IMR-90 (cell line): ENCODE results near the gene KIF3B. TPM values are rescaled to one million over a fixed set of nuclear protein-coding genes. Genes with fewer than 3 reads are reported as not detected.

ENCODE experiments used
- ATAC-seq: fragments of 200-7000 bp; cut with Tn5 transposase; 2 replicates; pipeline ENCODE4 v1.9.1; 2020; ENCODE audit warnings: low read depth, mild to moderate bottlenecking, moderate library complexity
- BruUV-seq: library from RNA; stranded (reverse); fragments of 400-500 nt; replicated peaks from 2 replicates; lab custom pipeline; 2021; lab: Mats Ljungman, UMichigan
- CTCF ChIA-PET: fragments of 300-600 bp; formaldehyde crosslinking; extraction: SDS; loops from one replicate; lab custom pipeline; 2021; ENCODE audit warnings: antibody characterized with exemption; lab: Yijun Ruan, JAX
- POLR2A ChIA-PET: fragments of 300-600 bp; sonication (Branson Sonifier 250); formaldehyde crosslinking; loops from one replicate; lab custom pipeline; 2022; ENCODE audit warnings: antibody characterized with exemption; ENCODE audit not compliant: unreplicated experiment; lab: Charles Lee
- DNase-seq: peaks from one replicate; pipeline ENCODE4 v3.0.0; 2013
- H2AFZ ChIP-seq: replicated peaks from 2 replicates; pipeline ENCODE3; 2013; ENCODE audit warnings: low read length, mild to moderate bottlenecking; ENCODE audit not compliant: poor library complexity
- H2AK5ac ChIP-seq: 2 replicates; pipeline ENCODE4 v1.6.1; 2013; ENCODE audit warnings: low read depth, low read length, inconsistent platforms
- H2AK9ac ChIP-seq: replicated peaks from 2 replicates; pipeline ENCODE3; 2013; ENCODE audit warnings: mild to moderate bottlenecking, low read depth, low read length, moderate library complexity; ENCODE audit not compliant: poor library complexity
- H2BK120ac ChIP-seq: 2 replicates; pipeline ENCODE4 v1.6.1; 2013; ENCODE audit warnings: low read depth, low read length, inconsistent platforms
- H2BK15ac ChIP-seq: 3 replicates; pipeline ENCODE4 v1.6.1; 2013; ENCODE audit warnings: low read depth, low read length, inconsistent platforms
- H2BK20ac ChIP-seq: 2 replicates; pipeline ENCODE4 v1.6.1; 2013; ENCODE audit warnings: low read depth, mild to moderate bottlenecking, inconsistent platforms, low read length, moderate library complexity
- H2BK5ac ChIP-seq: 2 replicates; pipeline ENCODE4 v1.6.1; 2013; ENCODE audit warnings: mild to moderate bottlenecking, low read depth, low read length, inconsistent platforms; ENCODE audit not compliant: poor library complexity, severe bottlenecking
- H3K14ac ChIP-seq: replicated peaks from 2 replicates; pipeline ENCODE4 v1.6.1; 2013; ENCODE audit warnings: low read depth, low read length, inconsistent platforms
- H3K18ac ChIP-seq: 2 replicates; pipeline ENCODE4 v1.6.1; 2013; ENCODE audit warnings: low read depth, low read length, control low read depth
- H3K23ac ChIP-seq: 2 replicates; pipeline ENCODE4 v1.6.1; 2013; ENCODE audit warnings: low read depth, low read length, inconsistent platforms
- H3K27ac ChIP-seq: 2 replicates; pipeline ENCODE4 v1.5.1; 2013; ENCODE audit warnings: mild to moderate bottlenecking, control low read depth, low read length; ENCODE audit not compliant: insufficient read depth
- H3K27me3 ChIP-seq: 2 replicates; pipeline ENCODE4 v1.6.1; 2013; ENCODE audit warnings: low read length; ENCODE audit not compliant: control insufficient read depth, insufficient read depth
- H3K36me3 ChIP-seq: 2 replicates; pipeline ENCODE4 v1.6.1; 2013; ENCODE audit warnings: low read length, mixed read lengths; ENCODE audit not compliant: control insufficient read depth, insufficient read depth
- H3K4ac ChIP-seq: 2 replicates; pipeline ENCODE4 v1.6.1; 2013; ENCODE audit warnings: low read depth, low read length, inconsistent platforms
- H3K4me1 ChIP-seq: 2 replicates; pipeline ENCODE4 v1.6.1; 2013; ENCODE audit warnings: low read length, mixed read lengths; ENCODE audit not compliant: control insufficient read depth, insufficient read depth
- H3K4me2 ChIP-seq: 2 replicates; pipeline ENCODE4 v1.6.1; 2013; ENCODE audit warnings: low read depth, mild to moderate bottlenecking, control low read depth, low read length, moderate library complexity
- H3K4me3 ChIP-seq: 2 replicates; pipeline ENCODE4 v1.5.1; 2013; ENCODE audit warnings: low read depth, mild to moderate bottlenecking, control low read depth, low read length, moderate library complexity; ENCODE audit not compliant: insufficient read depth
- H3K56ac ChIP-seq: 2 replicates; pipeline ENCODE4 v1.6.1; 2013; ENCODE audit warnings: low read length, inconsistent platforms; ENCODE audit not compliant: insufficient read depth; ENCODE audit errors: extremely low read depth
- H3K79me1 ChIP-seq, 2 experiments: 2 replicates each; pipeline ENCODE4 v1.6.1; 2013; ENCODE audit warnings: low read length in 2 of 2, inconsistent platforms in 1 of 2, low read depth in 1 of 2
- H3K9ac ChIP-seq: 2 replicates; pipeline ENCODE4 v1.6.1; 2013; ENCODE audit warnings: low read depth, low read length, control low read depth
- H3K9me1 ChIP-seq: 2 replicates; pipeline ENCODE4 v1.6.1; 2013; ENCODE audit warnings: low read length, inconsistent platforms; ENCODE audit not compliant: insufficient read depth
- H3K9me3 ChIP-seq: 2 replicates; pipeline ENCODE4 v1.6.1; 2013; ENCODE audit warnings: low read length; ENCODE audit not compliant: control insufficient read depth, insufficient read depth
- H4K20me1 ChIP-seq: 2 replicates; pipeline ENCODE4 v1.6.1; 2013; ENCODE audit warnings: low read length, inconsistent platforms; ENCODE audit not compliant: insufficient read depth
- H4K5ac ChIP-seq: 2 replicates; pipeline ENCODE4 v1.6.1; 2013; ENCODE audit warnings: mild to moderate bottlenecking, low read depth, low read length, control low read depth
- H4K8ac ChIP-seq, 2 experiments: 2 replicates each; pipeline ENCODE4 v1.6.1; 2013; ENCODE audit warnings: low read depth in 2 of 2, low read length in 2 of 2, control low read depth in 1 of 2, inconsistent platforms in 1 of 2
- H4K91ac ChIP-seq: 2 replicates; pipeline ENCODE4 v1.6.1; 2013; ENCODE audit warnings: low read depth, low read length, inconsistent platforms; ENCODE audit not compliant: insufficient read depth
- BHLHE40 ChIP-seq: fragments of 150-350 bp; IDR thresholded peaks from 2 replicates; pipeline ENCODE4 v1.6.1; 2016; ENCODE audit warnings: mild to moderate bottlenecking, low read depth, low read length
- CEBPB ChIP-seq: IDR thresholded peaks from 2 replicates; pipeline ENCODE4 v1.6.1; 2012; ENCODE audit warnings: low read depth, low read length, improper control_type of control experiment
- CHD1 ChIP-seq: IDR thresholded peaks from 2 replicates; pipeline ENCODE4 v1.6.1; 2012; ENCODE audit warnings: low read depth, low read length, improper control_type of control experiment
- CTCF ChIP-seq: conservative IDR thresholded peaks from 2 replicates; pipeline ENCODE4 v1.5.1; 2012; ENCODE audit warnings: mild to moderate bottlenecking, low read depth, low read length, improper control_type of control experiment
- ELK1 ChIP-seq: fragments of 150-350 bp; IDR thresholded peaks from 2 replicates; pipeline ENCODE4 v1.6.1; 2016; ENCODE audit warnings: low read depth, mild to moderate bottlenecking, low read length, moderate library complexity, borderline replicate concordance
- FOS ChIP-seq: fragments of 150-350 bp; IDR thresholded peaks from 2 replicates; pipeline ENCODE4 v1.6.1; 2016; ENCODE audit warnings: low read depth, low read length
- MAFK ChIP-seq: IDR thresholded peaks from 2 replicates; pipeline ENCODE4 v1.6.1; 2012; ENCODE audit warnings: low read depth, low read length, improper control_type of control experiment
- MAZ ChIP-seq: IDR thresholded peaks from 2 replicates; pipeline ENCODE4 v1.6.1; 2012; ENCODE audit warnings: low read depth, mild to moderate bottlenecking, low read length, improper control_type of control experiment, moderate library complexity, borderline replicate concordance
- MXI1 ChIP-seq: IDR thresholded peaks from 2 replicates; pipeline ENCODE4 v1.6.1; 2012; ENCODE audit warnings: low read depth, mild to moderate bottlenecking, low read length, moderate library complexity, borderline replicate concordance
- NFE2L2 ChIP-seq: fragments of 150-350 bp; IDR thresholded peaks from 2 replicates; pipeline ENCODE4 v1.6.1; 2016; ENCODE audit warnings: low read depth, mild to moderate bottlenecking, low read length
- POLR2A ChIP-seq: IDR thresholded peaks from 2 replicates; pipeline ENCODE4 v1.6.1; 2012; ENCODE audit warnings: mild to moderate bottlenecking, low read depth, low read length
- RAD21 ChIP-seq: IDR thresholded peaks from 2 replicates; pipeline ENCODE4 v1.6.1; 2012; ENCODE audit warnings: low read length, improper control_type of control experiment
- RCOR1 ChIP-seq: IDR thresholded peaks from 2 replicates; pipeline ENCODE4 v1.6.1; 2012; ENCODE audit warnings: mild to moderate bottlenecking, low read length, improper control_type of control experiment; ENCODE audit not compliant: insufficient replicate concordance
- RFX5 ChIP-seq: IDR thresholded peaks from 2 replicates; pipeline ENCODE4 v1.8.0; 2012; ENCODE audit warnings: low read depth, mild to moderate bottlenecking, low read length, moderate library complexity
- SMC3 ChIP-seq: fragments of 150-350 bp; IDR thresholded peaks from 2 replicates; pipeline ENCODE4 v1.6.1; 2016; ENCODE audit warnings: low read depth, mild to moderate bottlenecking, antibody characterized with exemption, low read length, moderate library complexity
- USF2 ChIP-seq: fragments of 150-350 bp; IDR thresholded peaks from 2 replicates; pipeline ENCODE4 v1.6.1; 2017; ENCODE audit warnings: mild to moderate bottlenecking, antibody characterized with exemption, low read length, low read depth
- WGBS, 2 experiments: methylation state at CpG; one replicate each; pipeline versions ENCODE4 v1.1.5 to v1.1.7; 2013; ENCODE audit warnings: missing lambda C conversion rate in 2 of 2; ENCODE audit not compliant: insufficient read length in 1 of 2; ENCODE audit errors: extremely low coverage in 2 of 2; 5-methylcytosine and 5-hydroxymethylcytosine counted together
- dilution Hi-C: fragments of 300-500 bp; cut with HindIII; formaldehyde crosslinking; loops from one replicate; pipeline ENCODE4 v1.14.3; 2018; ENCODE audit warnings: low sequenced_read_pairs; ENCODE audit not compliant: unreplicated experiment
- in situ Hi-C: fragments of 300-500 bp; cut with MboI; formaldehyde crosslinking; loops from 3 replicates; pipeline ENCODE4 v1.14.3; 2019; ENCODE audit warnings: low sequenced_read_pairs, inconsistent platforms, mixed read lengths
- intact Hi-C: fragments of 100-400 bp; cut with micrococcal nuclease; formaldehyde crosslinking; loops from 2 replicates; pipeline ENCODE4 v1.10.0; 2022
- polyA plus RNA-seq, 3 experiments: library from polyadenylated mRNA; depleted of rRNA; stranded (reverse); fragments of >200 nt; gene quantifications; 2 replicates each; pipeline ENCODE4 v1.2.3, GENCODE V29; 2012; ENCODE audit warnings: low replicate concordance in 1 of 3
- total RNA-seq: library from RNA; depleted of rRNA; stranded (reverse); fragments of >200 nt; gene quantifications from 2 replicates; pipeline ENCODE4 v1.2.3, GENCODE V29; 2012

KIF3B gene
- total and polyA plus RNA-seq, 2 of the 4 experiments (the other 2 are of a cell fraction) = 17.1 to 28.1 TPM

GRCh38 chr20:32285621-32286371 is 8.3 kb downstream of the KIF3B start:
- no peak overlapping the region for H3K9ac ChIP-seq
- peaks cover 13% of the 10 kb centered on the region for H3K9me1 ChIP-seq
- H4K5ac ChIP-seq = no peak overlapping the region
- no peak overlapping the region for H3K23ac ChIP-seq
- no peaks in the 10 kb centered on the region; the same call in 1 of the 2 replicates for H3K4me1 ChIP-seq
- dilution Hi-C loops = no loop called here
- H3K56ac ChIP-seq = no peak overlapping the region
- DNase-seq (peak; percentile 10), ATAC-seq (no peak)
- H3K14ac ChIP-seq = no peak overlapping the region
- no peak overlapping the region for H2BK120ac ChIP-seq
- no peak overlapping the region for H3K4me3 ChIP-seq
- H3K18ac ChIP-seq = no peak overlapping the region
- no peak overlapping the region for H2AFZ ChIP-seq
- H3K27ac ChIP-seq = no peak overlapping the region
- H3K36me3 ChIP-seq = peaks cover 2% of the 10 kb centered on the region; the same call in 1 of the 2 replicates
- H3K4me2 ChIP-seq = no peak overlapping the region
- in situ Hi-C loops = no loop called here
- TF ChIP-seq MXI1 = no peak
- TF ChIP-seq CEBPB = no peak
- no peak for TF ChIP-seq POLR2A
- TF ChIP-seq SMC3 = no peak
- TF ChIP-seq MAZ = no peak
- no peak for TF ChIP-seq RAD21
- no peak for TF ChIP-seq USF2
- no peak for TF ChIP-seq RCOR1
- no peak for TF ChIP-seq RFX5
- TF ChIP-seq BHLHE40 = no peak
- TF ChIP-seq NFE2L2 = no peak
- no peak for TF ChIP-seq MAFK
- no peak for TF ChIP-seq CTCF
- no peak for TF ChIP-seq FOS
- no peak for TF ChIP-seq CHD1
- no peak for TF ChIP-seq ELK1
- H3K4ac ChIP-seq = no peak overlapping the region
- peaks cover 44 to 64% of the 10 kb centered on the region in 2 experiments for H3K79me1 ChIP-seq
- no CpG with 5 or more reads among the region's 4 CpGs for WGBS, 2 experiments
- H2AK9ac ChIP-seq = no peak overlapping the region
- no peak overlapping the region for H4K91ac ChIP-seq
- BruUV-seq = no TSS peak
- no peak overlapping the region for H2BK20ac ChIP-seq
- H4K8ac ChIP-seq = no peak overlapping the region
- ChIA-PET POLR2A (no interaction called here), CTCF (no interaction called here)
- H2BK5ac ChIP-seq = no peak overlapping the region
- no peaks in the 10 kb centered on the region for H3K27me3 ChIP-seq
- peaks cover 17% of the 10 kb centered on the region; the same call in 1 of the 2 replicates for H4K20me1 ChIP-seq
- H2AK5ac ChIP-seq = no peak overlapping the region
- H3K9me3 ChIP-seq = no peaks in the 10 kb centered on the region
- no peak overlapping the region for H2BK15ac ChIP-seq
- intact Hi-C loops = no loop called here
